GM21737 (cell line): ENCODE results near the gene EXOC2.

ENCODE experiments used
- ATAC-seq: cut with Tn5 transposase; IDR thresholded peaks from one replicate; pipeline ENCODE4 v1.9.1; 2021; ENCODE audit warnings: mild to moderate bottlenecking, moderate library complexity; ENCODE audit not compliant: unreplicated experiment

EXOC2 gene

DNA sequence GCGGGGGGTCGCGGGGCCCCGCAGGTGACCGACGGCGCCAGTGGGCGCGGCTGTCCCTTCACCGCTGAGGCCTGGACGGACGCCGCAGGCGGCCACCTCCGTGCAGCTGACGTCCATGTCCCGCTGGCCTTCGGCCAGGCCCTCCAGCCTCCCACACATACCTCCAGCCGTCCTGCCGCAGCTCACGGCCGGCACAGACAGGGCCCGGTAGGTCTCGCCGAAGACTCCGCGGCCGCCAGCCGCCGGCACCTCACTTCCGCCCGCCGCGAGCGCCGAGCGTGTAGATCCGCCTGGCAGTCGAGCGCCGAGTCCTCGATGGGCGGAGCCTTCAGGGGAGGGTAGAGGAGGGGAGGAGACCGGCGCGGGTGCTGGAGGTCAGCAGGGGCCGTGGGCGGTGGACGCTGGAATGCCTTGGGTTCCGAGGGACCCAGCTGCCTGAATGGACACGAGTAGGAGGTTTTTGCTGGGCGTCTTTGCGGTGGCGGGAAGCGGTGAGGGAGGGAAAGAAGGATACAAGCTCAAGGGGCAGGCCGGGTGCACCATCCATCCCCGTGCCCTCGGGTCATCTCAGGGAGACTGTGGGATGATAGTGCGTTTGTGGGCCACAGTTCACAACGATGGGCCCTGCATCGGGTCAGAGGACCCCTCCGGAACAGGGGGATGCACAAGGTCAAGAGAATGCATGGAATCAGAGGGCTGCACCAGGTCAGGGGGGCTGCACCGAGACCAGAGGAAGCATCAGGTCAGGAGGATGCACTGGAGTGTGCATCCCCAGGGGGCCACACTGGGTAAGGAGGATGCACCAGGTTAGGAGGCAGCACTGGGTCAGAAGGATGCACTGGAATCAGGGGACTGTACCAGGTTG, at the start of gene EXOC2:
TSS of gene EXOC2 (minus strand) at position 282 of the 865 bp plus-strand sequence. CDS start 55,321 bp downstream, outside the sequence.
- ATAC-seq: peak; percentile 88

- no peak for ATAC-seq
These were observed 48.7 kb upstream of the EXOC2 start for GRCh38 chr6:741410-742339.

DNA sequence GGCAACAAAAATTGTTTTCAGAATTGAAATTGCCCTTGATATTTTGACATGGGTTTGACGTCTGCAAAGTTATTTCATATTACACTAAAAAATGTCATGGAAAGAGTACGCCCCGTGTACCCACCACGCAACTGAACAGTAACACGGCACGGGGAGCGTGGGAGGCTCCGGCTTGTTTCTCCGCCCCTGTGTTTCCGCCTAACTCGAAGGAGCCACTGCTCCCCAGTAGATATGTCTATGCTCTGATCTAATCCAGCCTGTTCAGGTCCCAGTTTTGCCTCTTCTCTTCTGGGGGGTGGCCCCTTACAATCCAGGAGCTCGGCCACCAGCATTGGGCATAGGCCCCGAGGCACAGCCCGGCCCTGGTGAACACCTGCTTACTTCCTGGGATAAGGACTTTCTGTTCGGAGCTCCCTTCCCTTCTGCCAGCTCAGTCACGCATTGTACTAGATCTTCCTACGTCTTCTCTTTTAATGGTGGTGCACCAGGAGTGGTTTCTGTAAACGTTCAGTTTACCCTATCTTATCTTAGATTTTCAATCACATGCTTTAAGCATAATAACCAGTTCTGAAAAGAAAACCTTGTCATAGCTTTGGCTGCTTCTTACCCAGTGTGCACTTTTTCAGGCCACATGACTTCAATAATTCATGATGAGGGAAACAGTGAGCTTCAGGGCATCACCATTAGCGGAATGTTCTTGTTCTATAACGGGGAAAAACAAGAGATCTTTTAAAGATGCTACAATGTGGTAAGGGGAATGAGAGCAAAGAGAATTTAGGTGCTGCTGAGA, 43.9 kb upstream of the EXOC2 start:
- no peak for ATAC-seq

DNA sequence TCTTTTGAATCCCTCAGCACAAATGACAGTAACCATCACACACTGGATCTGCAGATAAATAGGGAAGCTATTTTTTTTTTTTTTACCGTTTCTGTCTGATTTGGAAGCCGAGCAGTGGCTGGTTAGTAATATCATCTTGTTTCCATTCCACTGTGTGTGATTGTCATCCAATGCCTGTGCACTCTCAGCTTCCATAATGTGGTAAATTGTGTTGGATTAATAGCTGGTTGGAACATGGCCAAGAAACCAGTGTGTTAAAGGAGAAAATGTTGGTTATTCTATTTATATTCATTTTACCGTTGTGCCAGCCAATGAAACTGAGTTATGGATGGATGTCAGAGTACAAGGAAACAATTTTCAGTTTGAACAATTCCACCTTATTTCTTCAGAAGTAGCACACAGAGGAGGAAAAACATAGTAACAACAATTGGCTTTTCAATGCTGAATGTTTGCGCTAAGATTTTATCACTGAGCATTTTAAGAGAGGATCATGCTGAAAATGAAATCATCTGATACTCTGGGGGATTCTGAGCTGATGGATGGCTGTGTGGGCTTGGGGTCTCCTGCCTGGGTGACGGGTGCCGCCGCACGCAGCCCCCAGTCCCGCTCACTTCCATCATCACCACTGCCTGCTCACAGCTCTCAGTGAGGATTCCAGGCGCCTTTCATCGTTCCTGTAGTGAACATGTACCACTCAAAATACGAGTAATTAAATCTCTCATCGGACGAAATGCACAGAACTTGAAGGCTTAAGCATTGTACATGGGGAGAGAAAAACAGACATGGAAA, 40.7 kb upstream of the EXOC2 start:
- no peak for ATAC-seq

DNA sequence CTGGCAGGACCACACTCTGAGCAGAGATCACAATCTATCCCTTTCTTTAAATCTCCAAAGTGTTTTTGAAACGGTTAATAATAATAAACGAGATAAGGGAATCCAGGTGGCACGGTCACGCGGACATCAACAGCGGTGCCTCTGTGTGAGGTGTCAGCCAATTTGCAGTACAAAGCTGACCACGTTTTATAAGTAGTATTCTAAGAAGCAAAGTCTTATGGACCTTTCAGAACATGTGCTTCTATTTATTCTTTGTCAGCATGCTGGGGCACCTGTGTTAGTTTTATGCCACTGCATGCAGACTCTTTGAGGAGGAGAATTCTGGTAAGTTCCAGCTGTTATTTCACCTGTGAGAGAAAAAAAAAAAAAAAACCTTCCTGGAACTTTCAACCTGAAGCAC, 39.0 kb upstream of the EXOC2 start:
- ATAC-seq: no peak

- no peak for ATAC-seq
These were observed 36.8 kb upstream of the EXOC2 start for GRCh38 chr6:729606-730320.

- ATAC-seq: no peak
These were observed 34.9 kb upstream of the EXOC2 start for GRCh38 chr6:727856-728255.

- no peak for ATAC-seq
These were observed 30.6 kb upstream of the EXOC2 start for GRCh38 chr6:723540-723939.

- no peak for ATAC-seq
These were observed 29.7 kb upstream of the EXOC2 start for GRCh38 chr6:722608-723007.

GRCh38 chr6:722077-722524, 29.2 kb upstream of the EXOC2 start:
- ATAC-seq: no peak

DNA sequence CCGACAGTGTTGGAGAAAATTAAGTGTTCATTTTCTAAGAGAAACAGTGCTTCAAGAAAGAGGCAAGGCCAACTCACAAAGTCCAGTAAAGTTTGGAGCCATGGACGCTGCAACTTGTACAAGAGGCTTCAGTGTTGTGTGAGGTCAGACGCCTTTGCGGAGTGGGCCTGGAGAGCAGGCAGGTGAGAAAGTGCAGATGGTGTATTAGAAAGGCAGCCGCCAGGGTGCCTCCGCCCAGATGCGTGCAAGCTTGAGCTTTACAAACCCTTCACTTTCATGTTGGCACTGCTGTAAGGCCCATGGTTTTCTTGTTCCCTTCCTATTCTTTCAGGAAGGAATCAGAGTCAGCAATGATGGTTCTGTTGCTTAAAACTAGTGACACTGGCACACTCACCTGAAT, 25.4 kb upstream of the EXOC2 start:
- no peak for ATAC-seq

DNA sequence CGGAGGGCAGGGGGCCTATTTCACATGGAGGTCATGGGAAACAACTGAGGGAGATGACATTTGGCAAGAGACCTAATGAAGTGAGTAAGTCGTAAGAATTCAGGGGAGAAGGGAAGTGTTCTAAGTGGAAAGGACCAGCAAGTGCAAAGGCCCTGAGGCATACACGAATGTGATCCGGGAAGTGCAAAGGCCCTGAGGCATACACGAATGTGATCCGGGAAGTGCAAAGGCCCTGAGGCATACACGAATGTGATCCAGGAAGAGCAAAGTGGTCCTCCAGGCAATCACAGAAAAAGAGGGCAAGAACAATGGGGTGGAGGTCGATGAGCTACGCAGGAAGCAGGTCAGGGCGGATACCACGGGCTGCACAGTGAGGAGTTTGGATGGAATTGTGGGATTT, 24.2 kb upstream of the EXOC2 start:
- ATAC-seq: no peak

GRCh38 chr6:715709-716491, 23.0 kb upstream of the EXOC2 start:
- no peak for ATAC-seq

- no peak for ATAC-seq
These were observed 21.2 kb upstream of the EXOC2 start for GRCh38 chr6:714100-714499.

DNA sequence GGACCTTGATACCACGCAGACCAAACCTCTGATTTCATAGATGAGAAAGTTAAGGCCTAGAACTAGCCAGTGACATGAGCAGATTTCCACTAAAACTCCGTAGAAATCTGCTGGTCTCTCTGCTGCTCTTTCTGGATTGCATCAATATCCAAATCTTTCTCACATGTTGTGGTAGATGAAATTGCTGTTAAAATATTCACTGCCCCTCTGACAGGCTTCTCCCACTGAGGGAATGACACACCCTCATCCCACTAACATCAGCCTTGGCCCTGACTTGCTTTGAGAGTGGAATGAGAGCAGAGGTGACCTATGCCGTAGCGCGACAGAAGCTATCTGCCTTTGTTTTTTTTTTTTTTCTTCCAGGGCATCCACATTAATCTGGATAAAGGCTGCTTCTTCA, 20.4 kb upstream of the EXOC2 start:
- ATAC-seq: no peak

GRCh38 chr6:712805-713204, 19.9 kb upstream of the EXOC2 start:
- ATAC-seq: no peak

DNA sequence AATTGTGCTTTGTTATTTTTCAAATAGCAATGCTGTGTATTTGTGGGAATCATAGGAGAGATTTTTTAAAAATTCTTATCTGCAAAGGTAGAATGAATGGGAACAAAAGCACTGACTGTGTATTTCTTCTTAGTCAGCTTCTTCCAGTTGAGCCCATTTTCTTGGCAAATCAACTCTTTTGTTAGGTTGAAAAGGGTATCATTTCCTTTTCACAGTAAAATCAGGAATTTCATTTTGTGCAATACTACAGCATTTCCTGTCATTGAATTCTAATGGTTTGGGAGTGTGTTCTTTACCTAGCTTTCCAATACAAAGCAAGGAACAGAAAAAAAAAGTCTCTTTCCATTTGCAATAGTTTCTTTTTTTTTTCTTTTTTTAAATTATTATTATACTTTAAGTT, 19.0 kb upstream of the EXOC2 start:
- no peak for ATAC-seq
